Activated CD8-positive, alpha-beta memory T cell treated with anti-CD3 and anti-CD28 coated beads for 4 hours (primary cell): ENCODE measurements around the gene PPFIA3.
"Not testable (repeated sequence)": the region's sequence is repeated elsewhere in the genome, so short reads cannot be mapped to it uniquely, and the experiment has no call there.

Experiments
- DNase-seq, 2 donors: peaks; one replicate each; pipeline ENCODE4 v3.0.0-alpha.2; 2020; ENCODE audit warnings: low read depth in 2 of 2

The PPFIA3 gene

DNA sequence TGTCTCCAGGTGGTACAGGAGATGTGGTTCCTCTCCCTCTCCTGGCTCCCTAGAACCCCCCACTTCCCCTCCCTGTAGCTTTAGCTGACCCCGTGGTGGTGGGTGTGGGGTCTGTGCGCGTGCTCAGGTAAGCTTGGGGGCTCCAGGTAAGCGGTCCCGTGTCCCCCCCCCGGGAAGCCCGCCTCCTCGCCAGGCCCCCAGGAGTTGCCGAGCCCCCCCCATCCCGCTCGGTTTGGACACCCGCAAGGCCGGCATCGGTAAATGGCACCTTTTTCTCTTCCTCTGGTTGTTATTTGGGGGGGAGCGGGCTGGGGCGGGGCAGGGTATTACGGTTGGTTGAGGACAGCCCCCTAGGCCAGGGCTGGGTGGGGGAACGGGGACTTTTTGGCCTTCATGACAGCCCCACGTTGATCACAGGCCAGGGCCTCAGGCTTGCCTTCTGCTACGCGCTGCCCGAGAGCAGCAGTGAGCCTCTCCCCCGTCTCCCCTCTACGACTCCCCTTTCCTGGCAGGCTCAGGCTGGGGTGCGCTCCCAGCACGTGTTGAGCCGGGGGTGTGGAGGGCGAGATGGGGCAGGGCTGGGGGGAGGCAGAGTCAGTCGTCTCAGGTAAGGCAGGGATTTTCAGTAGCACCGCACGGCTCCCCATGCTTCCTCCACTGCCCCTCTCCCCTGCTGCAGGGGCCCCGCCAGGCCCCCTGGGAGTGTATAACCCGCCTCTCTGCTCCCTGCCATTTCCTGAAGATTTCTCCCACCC, 15.8 kb upstream of the PPFIA3 start:
- no peak for DNase-seq

GRCh38 chr19:49104229-49104864, 15.0 kb upstream of the PPFIA3 start:
- no peak for DNase-seq

DNA sequence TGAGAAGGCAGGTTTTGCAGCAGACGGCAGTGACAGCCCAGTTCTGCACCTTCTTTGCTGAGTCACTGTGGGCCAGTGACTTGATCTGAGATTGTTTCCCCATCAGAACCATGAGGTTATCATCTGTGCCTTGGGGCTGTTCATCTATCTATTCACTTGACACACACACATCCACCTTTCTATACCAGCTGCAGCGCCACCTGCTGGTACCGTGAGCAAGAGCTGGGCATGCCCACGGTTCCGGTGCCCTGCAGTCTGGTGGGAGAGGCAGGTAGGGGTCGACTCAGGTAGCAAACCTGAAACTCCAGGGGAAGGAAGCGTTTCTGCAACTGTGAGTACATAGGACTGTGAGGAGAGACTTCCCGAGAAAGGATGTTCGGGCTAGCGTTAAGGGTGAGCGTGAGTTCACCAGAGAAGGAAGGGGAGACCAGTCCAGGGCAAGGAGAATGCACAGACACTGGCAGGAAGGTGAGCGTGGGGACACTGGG, 12.7 kb upstream of the PPFIA3 start:
- DNase-seq: peak; percentile 24 to 42

- no peak for DNase-seq
These were observed 11.5 kb upstream of the PPFIA3 start for GRCh38 chr19:49107625-49108459.

DNA sequence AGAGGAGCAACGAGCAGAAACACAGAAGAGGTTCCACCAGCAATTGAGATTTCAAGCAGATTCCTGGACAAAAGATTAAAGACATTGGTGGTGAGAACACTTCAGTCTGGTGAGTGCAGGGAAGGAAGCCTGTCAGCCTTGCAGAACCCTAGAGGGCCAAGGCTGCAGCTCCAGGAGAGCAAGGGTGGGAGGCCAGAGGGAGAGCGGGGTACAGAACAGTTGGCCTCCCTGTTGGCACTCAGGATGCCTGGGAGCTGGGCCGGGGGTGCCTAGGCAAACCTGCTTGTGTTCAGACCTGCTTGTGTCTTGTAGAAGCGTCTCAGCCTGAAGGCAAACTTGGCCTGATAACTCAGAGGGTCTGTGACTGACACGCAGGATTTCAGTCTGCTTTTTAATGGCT, 10.3 kb upstream of the PPFIA3 start:
- DNase-seq: no peak

DNA sequence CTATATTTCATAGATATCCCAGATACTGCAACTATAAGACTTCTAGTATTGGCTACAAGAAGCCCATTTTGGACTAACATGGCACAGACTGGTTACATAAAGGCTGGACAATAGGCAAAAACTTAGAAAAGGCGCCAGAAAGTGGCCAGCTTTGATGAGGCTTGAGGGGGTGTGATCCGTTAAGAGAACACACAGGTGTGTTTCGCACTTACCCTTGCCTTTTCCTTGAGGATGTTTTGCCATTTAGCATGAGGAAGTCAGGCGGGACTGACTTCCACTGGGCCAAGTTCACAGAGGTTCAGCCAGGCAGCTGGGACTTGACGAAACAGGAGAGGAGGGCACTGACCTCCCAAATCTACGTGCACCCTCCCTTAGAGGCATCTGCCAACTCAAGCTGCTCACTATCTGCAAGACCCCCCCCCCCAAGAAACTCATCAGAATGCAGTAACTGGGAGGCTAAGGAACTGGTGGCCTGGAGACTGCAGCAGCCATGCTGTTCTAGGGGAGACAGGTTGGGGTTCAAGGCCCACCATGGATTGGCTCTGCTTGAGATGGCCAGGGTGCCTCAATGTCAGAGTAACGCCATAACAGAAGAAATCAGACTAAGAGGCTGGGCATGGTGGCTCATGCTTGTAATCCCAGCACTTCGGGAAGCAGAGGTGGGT, 9.6 kb upstream of the PPFIA3 start:
- DNase-seq: no peak

DNA sequence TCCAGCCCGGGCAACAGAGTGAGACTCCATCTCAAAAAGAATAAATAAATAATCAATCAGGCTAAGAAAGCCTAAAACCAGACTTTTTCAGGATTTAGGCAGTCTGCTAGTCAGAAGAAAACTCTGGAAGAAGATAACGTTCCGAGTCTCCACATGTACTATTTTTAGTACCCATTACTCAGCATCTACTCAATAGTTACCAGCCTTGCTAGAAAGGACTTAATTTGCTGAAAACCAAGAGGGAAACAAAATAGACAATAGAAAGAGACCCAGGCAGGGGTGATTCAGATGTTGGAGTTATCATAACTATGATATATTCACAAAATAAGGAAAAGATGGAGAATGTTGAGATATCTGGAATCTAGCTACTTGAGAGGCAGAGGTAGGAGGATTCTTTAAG, 8.8 kb upstream of the PPFIA3 start:
- DNase-seq: no peak

DNA sequence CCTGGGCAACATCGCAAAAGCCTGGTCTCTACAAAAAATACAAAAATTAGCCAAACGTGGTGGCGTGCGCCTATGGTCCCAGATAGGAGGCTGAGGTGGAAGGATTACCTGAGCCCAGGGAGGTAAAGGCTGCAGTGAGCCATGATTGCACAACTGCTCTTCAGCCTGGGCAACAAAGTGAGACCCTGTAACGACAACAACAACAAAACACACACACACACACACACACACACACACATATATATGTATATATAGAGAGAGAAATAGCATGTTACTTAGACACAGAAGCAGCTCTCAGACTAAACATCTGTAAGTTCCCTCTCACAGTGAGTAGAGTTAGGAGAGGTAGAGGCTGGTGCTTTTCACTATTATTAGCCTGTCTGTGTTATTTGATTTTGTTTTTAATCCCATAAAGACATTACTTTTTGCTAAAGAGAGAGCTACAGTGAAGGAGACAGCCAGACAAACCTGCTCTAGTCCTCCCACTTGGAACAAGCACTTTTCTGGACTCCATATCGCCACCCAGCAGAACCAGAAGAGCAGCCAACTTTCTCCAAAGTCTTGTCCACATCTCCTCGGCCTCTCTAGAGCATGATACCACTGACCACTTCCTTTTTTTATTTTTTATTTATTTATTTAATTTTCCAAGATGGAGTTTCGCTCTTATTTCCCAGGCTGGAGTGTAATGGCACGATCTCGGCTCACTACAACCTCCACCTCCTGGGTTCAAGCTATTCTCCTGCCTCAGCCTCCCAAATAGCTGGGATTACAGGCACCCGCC, 7.9 kb upstream of the PPFIA3 start:
- DNase-seq: no peak

GRCh38 chr19:49113762-49114629, 5.3 kb upstream of the PPFIA3 start, which contains the start of gene LIN7B:
TSS of gene LIN7B (plus strand) at chr19:49114370. CDS start at chr19:49114405, 35 bp downstream.
- DNase-seq: peak; percentile 40 to 49

- DNase-seq: no peak
These were observed 4.5 kb upstream of the PPFIA3 start for GRCh38 chr19:49114630-49115363.

DNA sequence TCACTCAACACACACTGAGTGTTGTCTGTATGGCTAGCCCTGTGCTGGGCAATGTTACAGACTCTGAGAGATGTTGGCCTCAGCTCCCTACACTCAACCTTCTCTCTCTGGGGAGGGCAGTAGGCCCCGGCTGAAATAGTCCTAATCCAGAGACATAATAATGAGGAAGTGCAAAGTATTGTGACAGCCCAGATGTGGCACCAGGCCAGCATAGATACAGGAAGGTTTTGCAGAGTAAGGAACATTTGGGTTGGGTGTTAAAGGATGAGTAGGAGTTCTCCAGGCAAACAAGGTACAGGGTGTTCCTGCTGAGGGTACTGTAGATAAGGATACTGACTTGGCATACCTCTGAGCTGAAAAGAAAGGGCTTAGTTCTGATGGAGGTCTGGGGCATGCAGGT, 2.8 kb upstream of the PPFIA3 start:
- no peak for DNase-seq

- no peak for DNase-seq
These were observed 1.4 kb upstream of the PPFIA3 start for GRCh38 chr19:49117677-49118564.

DNA sequence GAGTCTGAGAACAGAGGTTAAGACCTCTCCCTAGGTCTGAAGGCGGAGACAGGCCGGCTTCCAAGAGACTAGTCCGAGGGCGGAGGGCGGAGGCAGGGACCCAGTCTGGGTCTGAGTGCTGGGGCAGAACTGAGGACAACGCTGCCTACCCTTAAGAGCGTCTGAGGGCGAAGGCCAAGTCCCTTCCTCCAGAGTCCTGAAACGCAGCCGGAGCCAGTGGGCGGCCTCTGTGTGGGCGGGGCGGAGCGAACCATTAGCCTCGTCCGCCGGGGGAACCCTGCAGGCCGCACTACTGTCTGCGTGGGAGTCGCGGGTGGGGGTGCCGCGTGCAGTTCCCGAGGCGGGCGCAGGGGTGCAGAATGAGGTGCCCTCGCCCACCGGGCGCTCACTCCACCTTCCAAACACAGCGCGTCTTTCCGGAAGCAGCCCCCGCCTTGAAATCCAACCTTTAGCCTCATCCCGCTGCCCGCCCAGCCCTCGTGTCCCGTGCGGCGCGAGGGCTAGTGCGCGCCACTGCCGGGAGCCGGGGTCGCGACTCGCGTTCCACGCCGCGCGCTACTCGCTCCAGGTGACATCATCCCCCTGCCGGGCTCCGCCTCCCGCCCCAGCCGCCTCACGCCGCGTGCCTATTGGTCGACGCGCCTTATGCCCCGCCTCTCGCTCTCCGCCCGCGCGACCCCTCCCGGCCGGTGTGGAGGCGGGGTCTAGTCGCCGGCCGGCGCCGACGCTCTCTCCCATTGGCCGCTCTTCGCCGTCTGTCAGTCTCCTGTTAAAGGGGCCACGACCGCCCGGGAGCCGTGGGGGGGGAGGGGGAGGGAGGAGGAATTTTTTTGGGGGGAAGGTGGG, 556 bp upstream of the PPFIA3 start, which contains the start of gene C19orf73:
Gene C19orf73, minus strand, starts transcription at position 579 of the 846 bp plus-strand sequence. Its CDS starts 121 bp downstream, at position 458.
- peak; percentile 87 to 91 for DNase-seq

DNA sequence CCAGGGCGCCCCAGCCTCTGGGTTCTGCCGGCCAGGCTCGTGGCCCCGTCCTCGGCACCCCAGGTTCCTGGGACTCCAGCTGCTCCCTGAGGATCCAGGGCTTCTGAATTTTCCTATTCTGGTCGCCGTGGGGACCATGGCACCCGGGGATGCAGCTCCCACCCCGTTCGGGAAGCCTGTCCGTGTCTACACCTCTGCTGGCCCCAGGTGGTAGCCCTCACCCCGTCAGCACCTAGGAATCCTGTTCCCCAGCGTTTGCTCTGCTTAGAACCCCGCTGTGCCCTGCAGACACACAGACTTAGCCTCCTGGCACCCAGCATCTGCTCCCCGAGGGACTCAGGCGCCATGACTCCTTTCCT, 960 bp downstream of the PPFIA3 start:
- no peak for DNase-seq

- no peak for DNase-seq
These were observed 1.5 kb downstream of the PPFIA3 start for GRCh38 chr19:49120868-49121267.

DNA sequence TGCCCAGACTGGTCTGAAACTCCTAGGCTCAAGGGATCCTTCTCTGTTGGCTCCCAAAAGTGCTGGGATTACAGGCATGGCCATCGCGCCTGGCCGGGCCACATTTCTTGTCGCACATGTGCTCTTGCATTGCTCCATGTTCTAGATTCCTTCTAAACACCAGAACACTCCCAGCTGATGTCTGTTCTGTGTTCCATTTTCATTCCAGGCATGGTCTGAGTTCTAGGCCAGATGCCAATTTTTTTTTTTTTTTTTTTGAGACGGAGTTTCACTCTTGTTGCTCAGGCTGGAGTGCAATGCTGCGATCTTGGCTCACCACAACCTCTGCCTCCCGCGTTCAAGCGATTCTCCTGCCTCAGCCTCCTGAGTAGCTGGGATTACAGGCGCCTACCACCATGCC, 2.5 kb downstream of the PPFIA3 start:
- not testable (repeated sequence) for DNase-seq

- not testable (repeated sequence) for DNase-seq
These were observed 3.9 kb downstream of the PPFIA3 start for GRCh38 chr19:49123285-49123684.
